Liver (tissue), 9 donors: ENCODE results near the gene CHST6. TPM values are rescaled to one million over a fixed set of nuclear protein-coding genes. Genes with fewer than 3 reads are reported as not detected.

Source experiments
- DNase-seq: peaks from one replicate; pipeline ENCODE4 v3.0.0-alpha.2; 2017; ENCODE audit warnings: low spot score
- H3K27ac ChIP-seq, 2 donors: one replicate each; pipeline ENCODE4 v1.7.0; 2013; ENCODE audit warnings: inconsistent platforms in 2 of 2, low read length in 2 of 2, control low read depth in 1 of 2, low read depth in 1 of 2, mild to moderate bottlenecking in 1 of 2
- H3K27me3 ChIP-seq, 4 donors: one replicate each; pipeline versions ENCODE4 v1.6.1 to v1.7.0; 2013; ENCODE audit warnings: low read length in 3 of 4, inconsistent platforms in 1 of 4, mild to moderate bottlenecking in 1 of 4, moderate library complexity in 1 of 4; ENCODE audit not compliant: control insufficient read depth in 4 of 4, insufficient read depth in 4 of 4
- H3K36me3 ChIP-seq, 4 donors: one replicate each; pipeline versions ENCODE4 v1.6.1 to v1.7.0; 2013; ENCODE audit warnings: low read length in 3 of 4, mild to moderate bottlenecking in 3 of 4, low read depth in 1 of 4, moderate library complexity in 1 of 4; ENCODE audit not compliant: control insufficient read depth in 4 of 4, insufficient read depth in 3 of 4
- H3K4me1 ChIP-seq, 4 donors: one replicate each; pipeline versions ENCODE4 v1.6.1 to v1.7.0; 2013; ENCODE audit warnings: low read length in 3 of 4, mild to moderate bottlenecking in 3 of 4, moderate library complexity in 1 of 4; ENCODE audit not compliant: control insufficient read depth in 4 of 4, insufficient read depth in 4 of 4
- H3K4me3 ChIP-seq, 3 donors: one replicate each; pipeline versions ENCODE4 v1.6.1 to v1.7.0; 2013; ENCODE audit warnings: low read length in 3 of 3, control low read depth in 1 of 3, low read depth in 1 of 3, mild to moderate bottlenecking in 1 of 3
- H3K9ac ChIP-seq, 2 donors: one replicate each; pipeline ENCODE4 v1.7.0; 2013; ENCODE audit warnings: low read length in 2 of 2, mild to moderate bottlenecking in 2 of 2, moderate library complexity in 2 of 2, control low read depth in 1 of 2, low read depth in 1 of 2
- H3K9me3 ChIP-seq, 4 donors: one replicate each; pipeline versions ENCODE4 v1.6.1 to v1.7.0; 2013; ENCODE audit warnings: low read length in 3 of 4; ENCODE audit not compliant: control insufficient read depth in 4 of 4
- EGR1 ChIP-seq, 2 donors: IDR thresholded peaks; 2 replicates each; pipeline ENCODE4 v1.6.1; 2016 to 2018; ENCODE audit warnings: antibody characterized with exemption in 2 of 2, low read depth in 2 of 2
- FOXA1 ChIP-seq: IDR thresholded peaks from 2 replicates; pipeline ENCODE4 v1.6.1; 2016; ENCODE audit warnings: antibody characterized with exemption
- FOXA2 ChIP-seq: IDR thresholded peaks from 2 replicates; pipeline ENCODE4 v1.6.1; 2016; ENCODE audit warnings: antibody characterized with exemption
- GABPA ChIP-seq, 2 donors: IDR thresholded peaks in 1 of 2; conservative IDR thresholded peaks in 1 of 2; 2 replicates each; pipeline ENCODE4 v1.6.1; 2016; ENCODE audit warnings: antibody characterized with exemption in 2 of 2, mild to moderate bottlenecking in 1 of 2, moderate library complexity in 1 of 2
- HNF4A ChIP-seq, 2 donors: conservative IDR thresholded peaks; 2 replicates each; pipeline ENCODE4 v1.6.1; 2016; ENCODE audit warnings: antibody characterized with exemption in 2 of 2, mild to moderate bottlenecking in 2 of 2
- HNF4G ChIP-seq: IDR thresholded peaks from 2 replicates; pipeline ENCODE4 v1.6.1; 2016; ENCODE audit warnings: antibody characterized with exemption
- JUND ChIP-seq, 2 donors: IDR thresholded peaks; 2 replicates each; pipeline ENCODE4 v1.6.1; 2016; ENCODE audit warnings: antibody characterized with exemption in 2 of 2
- NR2F2 ChIP-seq: IDR thresholded peaks from 2 replicates; pipeline ENCODE4 v1.6.1; 2016; ENCODE audit warnings: antibody characterized with exemption
- RAD21 ChIP-seq, 2 donors: IDR thresholded peaks; 2 replicates each; pipeline ENCODE4 v1.6.1; 2016; ENCODE audit warnings: antibody characterized with exemption in 2 of 2, mild to moderate bottlenecking in 2 of 2
- RXRA ChIP-seq, 2 donors: IDR thresholded peaks; 2 replicates each; pipeline ENCODE4 v1.6.1; 2017 to 2018; ENCODE audit warnings: antibody characterized with exemption in 2 of 2, mild to moderate bottlenecking in 1 of 2
- SP1 ChIP-seq: IDR thresholded peaks from 2 replicates; pipeline ENCODE4 v1.6.1; 2018; ENCODE audit warnings: antibody characterized with exemption, mild to moderate bottlenecking
- TAF1 ChIP-seq: conservative IDR thresholded peaks from 2 replicates; pipeline ENCODE4 v1.6.1; 2016; ENCODE audit warnings: antibody characterized with exemption, mild to moderate bottlenecking
- YY1 ChIP-seq: IDR thresholded peaks from 2 replicates; pipeline ENCODE4 v1.6.1; 2016; ENCODE audit warnings: antibody characterized with exemption, mild to moderate bottlenecking
- WGBS: extraction: QIAGEN DNeasy Blood & Tissue Kit; methylation state at CpG from one replicate; pipeline ENCODE4 v1.1.7; 2013; 5-methylcytosine and 5-hydroxymethylcytosine counted together
- polyA plus RNA-seq, 2 donors: library from polyadenylated mRNA; stranded (reverse) in 1 of 2; unstranded in 1 of 2; fragments of 200-250 nt in 1 of 2; fragments of >200 nt in 1 of 2; fragmentation: Nextera tagmentation in 1 of 2; extraction: Ambion mirVana in 1 of 2; gene quantifications; one replicate each; pipeline versions ENCODE4 v1.2.1 to v1.2.3, GENCODE V29; 2013 to 2015
- total RNA-seq, 2 donors: library from RNA; depleted of rRNA; stranded (reverse); fragments of >200 nt; gene quantifications; one replicate each; pipeline ENCODE4 v1.2.3, GENCODE V29; 2014
- TF ChIP-seq, protein P1 (sequence below): IDR thresholded peaks from 2 replicates; pipeline ENCODE4 v1.6.1; 2016; ENCODE audit warnings: antibody characterized with exemption, mild to moderate bottlenecking
- TF ChIP-seq, protein P2 (sequence below): IDR thresholded peaks from 2 replicates; pipeline ENCODE4 v1.6.1; 2016; ENCODE audit warnings: antibody characterized with exemption
- TF ChIP-seq, protein P3 (sequence below): IDR thresholded peaks from 2 replicates; pipeline ENCODE4 v1.6.1; 2016; ENCODE audit warnings: antibody characterized with exemption
- TF ChIP-seq, protein P4 (sequence below): IDR thresholded peaks from 2 replicates; pipeline ENCODE4 v1.6.1; 2016; ENCODE audit warnings: antibody characterized with exemption
- TF ChIP-seq, protein P5 (sequence below): fragments of 150-350 bp; IDR thresholded peaks from 2 replicates; pipeline ENCODE4 v1.5.1; 2017; ENCODE audit warnings: improper control_type of control experiment, low read depth, low read length; ENCODE audit not compliant: missing input control
- donor health status: healthy.
- donor health status: healthy.
- donor health status: healthy.
- donor health status: healthy.
- donor health status: healthy.

Gene CHST6
- total and polyA plus RNA-seq, 4 donors = under 0.01 to 0.17 TPM; not detected in 2

DNA sequence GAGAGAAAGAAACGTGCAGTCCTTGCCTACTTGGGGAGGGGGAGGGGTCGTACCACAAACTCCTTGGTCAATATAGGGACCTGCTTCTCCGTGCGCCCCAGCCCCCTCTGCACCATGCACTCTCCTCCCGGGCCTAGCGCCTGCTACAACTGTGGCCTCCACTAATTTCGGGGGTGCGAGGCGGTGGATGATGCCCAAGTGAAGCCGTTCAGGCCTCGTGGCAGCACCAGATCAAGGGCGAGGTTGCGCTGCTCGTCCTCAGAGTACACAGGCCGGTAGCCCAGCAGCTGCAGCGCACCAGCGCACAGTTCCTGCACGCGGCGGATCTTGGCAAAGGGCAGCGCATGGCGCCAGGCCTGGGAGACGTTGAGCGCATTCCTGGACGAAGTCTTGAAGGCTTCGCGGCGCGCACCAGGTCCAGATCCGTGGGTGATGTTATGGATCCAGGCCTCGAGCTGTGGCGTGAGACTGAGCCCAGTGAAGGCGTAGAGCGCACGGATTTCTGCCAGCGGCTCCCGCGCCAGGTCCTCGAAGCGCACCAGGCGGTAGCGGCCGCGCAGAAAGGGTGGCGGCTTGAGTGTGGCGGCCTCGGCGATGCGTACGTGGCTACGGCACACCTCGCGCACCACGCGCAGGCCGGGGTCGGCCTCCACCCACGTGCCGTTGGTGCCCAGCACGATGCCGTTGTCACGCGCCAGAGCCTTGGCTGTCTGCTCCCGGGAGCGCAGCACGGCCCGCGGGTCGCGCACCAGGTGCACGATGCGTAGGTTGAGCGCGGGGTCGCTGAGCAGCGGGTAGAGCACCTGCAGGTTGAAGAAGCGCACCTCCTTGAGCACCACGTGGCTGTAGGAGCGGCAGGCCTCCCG, 16.5 kb downstream of the CHST6 start:
- Histone ChIP-seq H3K9ac (no peak overlapping the region), H3K36me3 (no peaks in the 10 kb centered on the region), H3K9me3 (no peaks in the 10 kb centered on the region), H3K27ac (no peak overlapping the region), H3K4me1 (no peaks in the 10 kb centered on the region), H3K27me3 (no peaks in the 10 kb centered on the region), H3K4me3 (no peak overlapping the region)
- DNase-seq = no peak
- WGBS = 95% methylated on average over 80 of the region's 80 CpGs
- TF ChIP-seq EGR1 (IDR thresholded peaks at IDR 0.05; ENCODE audit: low read depth in 2 of 2) (no peak), NR2F2 (no peak), GABPA (IDR thresholded peaks at IDR 0.05 in 1 of 2, conservative IDR thresholded peaks at IDR 0.05 in 1 of 2) (no peak), FOXA2 (no peak), YY1 (no peak), SP1 (no peak), TAF1 (no peak), RAD21 (IDR thresholded peaks at IDR 0.05) (no peak), FOXA1 (no peak), HNF4A (conservative IDR thresholded peaks at IDR 0.05) (no peak), RXRA (IDR thresholded peaks at IDR 0.05) (no peak), JUND (IDR thresholded peaks at IDR 0.05) (no peak), HNF4G (no peak)
- TF ChIP-seq, protein P1, sequence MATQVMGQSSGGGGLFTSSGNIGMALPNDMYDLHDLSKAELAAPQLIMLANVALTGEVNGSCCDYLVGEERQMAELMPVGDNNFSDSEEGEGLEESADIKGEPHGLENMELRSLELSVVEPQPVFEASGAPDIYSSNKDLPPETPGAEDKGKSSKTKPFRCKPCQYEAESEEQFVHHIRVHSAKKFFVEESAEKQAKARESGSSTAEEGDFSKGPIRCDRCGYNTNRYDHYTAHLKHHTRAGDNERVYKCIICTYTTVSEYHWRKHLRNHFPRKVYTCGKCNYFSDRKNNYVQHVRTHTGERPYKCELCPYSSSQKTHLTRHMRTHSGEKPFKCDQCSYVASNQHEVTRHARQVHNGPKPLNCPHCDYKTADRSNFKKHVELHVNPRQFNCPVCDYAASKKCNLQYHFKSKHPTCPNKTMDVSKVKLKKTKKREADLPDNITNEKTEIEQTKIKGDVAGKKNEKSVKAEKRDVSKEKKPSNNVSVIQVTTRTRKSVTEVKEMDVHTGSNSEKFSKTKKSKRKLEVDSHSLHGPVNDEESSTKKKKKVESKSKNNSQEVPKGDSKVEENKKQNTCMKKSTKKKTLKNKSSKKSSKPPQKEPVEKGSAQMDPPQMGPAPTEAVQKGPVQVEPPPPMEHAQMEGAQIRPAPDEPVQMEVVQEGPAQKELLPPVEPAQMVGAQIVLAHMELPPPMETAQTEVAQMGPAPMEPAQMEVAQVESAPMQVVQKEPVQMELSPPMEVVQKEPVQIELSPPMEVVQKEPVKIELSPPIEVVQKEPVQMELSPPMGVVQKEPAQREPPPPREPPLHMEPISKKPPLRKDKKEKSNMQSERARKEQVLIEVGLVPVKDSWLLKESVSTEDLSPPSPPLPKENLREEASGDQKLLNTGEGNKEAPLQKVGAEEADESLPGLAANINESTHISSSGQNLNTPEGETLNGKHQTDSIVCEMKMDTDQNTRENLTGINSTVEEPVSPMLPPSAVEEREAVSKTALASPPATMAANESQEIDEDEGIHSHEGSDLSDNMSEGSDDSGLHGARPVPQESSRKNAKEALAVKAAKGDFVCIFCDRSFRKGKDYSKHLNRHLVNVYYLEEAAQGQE = no peak
- TF ChIP-seq, protein P2, sequence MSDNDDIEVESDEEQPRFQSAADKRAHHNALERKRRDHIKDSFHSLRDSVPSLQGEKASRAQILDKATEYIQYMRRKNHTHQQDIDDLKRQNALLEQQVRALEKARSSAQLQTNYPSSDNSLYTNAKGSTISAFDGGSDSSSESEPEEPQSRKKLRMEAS = no peak
- TF ChIP-seq, protein P3, sequence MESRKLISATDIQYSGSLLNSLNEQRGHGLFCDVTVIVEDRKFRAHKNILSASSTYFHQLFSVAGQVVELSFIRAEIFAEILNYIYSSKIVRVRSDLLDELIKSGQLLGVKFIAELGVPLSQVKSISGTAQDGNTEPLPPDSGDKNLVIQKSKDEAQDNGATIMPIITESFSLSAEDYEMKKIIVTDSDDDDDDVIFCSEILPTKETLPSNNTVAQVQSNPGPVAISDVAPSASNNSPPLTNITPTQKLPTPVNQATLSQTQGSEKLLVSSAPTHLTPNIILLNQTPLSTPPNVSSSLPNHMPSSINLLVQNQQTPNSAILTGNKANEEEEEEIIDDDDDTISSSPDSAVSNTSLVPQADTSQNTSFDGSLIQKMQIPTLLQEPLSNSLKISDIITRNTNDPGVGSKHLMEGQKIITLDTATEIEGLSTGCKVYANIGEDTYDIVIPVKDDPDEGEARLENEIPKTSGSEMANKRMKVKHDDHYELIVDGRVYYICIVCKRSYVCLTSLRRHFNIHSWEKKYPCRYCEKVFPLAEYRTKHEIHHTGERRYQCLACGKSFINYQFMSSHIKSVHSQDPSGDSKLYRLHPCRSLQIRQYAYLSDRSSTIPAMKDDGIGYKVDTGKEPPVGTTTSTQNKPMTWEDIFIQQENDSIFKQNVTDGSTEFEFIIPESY = no peak
- TF ChIP-seq, protein P4, sequence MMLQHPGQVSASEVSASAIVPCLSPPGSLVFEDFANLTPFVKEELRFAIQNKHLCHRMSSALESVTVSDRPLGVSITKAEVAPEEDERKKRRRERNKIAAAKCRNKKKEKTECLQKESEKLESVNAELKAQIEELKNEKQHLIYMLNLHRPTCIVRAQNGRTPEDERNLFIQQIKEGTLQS = no peak
- TF ChIP-seq, protein P5, sequence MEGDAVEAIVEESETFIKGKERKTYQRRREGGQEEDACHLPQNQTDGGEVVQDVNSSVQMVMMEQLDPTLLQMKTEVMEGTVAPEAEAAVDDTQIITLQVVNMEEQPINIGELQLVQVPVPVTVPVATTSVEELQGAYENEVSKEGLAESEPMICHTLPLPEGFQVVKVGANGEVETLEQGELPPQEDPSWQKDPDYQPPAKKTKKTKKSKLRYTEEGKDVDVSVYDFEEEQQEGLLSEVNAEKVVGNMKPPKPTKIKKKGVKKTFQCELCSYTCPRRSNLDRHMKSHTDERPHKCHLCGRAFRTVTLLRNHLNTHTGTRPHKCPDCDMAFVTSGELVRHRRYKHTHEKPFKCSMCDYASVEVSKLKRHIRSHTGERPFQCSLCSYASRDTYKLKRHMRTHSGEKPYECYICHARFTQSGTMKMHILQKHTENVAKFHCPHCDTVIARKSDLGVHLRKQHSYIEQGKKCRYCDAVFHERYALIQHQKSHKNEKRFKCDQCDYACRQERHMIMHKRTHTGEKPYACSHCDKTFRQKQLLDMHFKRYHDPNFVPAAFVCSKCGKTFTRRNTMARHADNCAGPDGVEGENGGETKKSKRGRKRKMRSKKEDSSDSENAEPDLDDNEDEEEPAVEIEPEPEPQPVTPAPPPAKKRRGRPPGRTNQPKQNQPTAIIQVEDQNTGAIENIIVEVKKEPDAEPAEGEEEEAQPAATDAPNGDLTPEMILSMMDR = no peak
